ENCODE data around the gene EWSR1. TPM values are rescaled to one million over a fixed set of nuclear protein-coding genes. Genes with fewer than 3 reads are reported as not detected.

EWSR1 gene
- total and polyA plus RNA-seq, 2 donors (not counting 3 experiments of a cell fraction or from before 2014, with no cell fraction given) = 305 to 588 TPM

DNA sequence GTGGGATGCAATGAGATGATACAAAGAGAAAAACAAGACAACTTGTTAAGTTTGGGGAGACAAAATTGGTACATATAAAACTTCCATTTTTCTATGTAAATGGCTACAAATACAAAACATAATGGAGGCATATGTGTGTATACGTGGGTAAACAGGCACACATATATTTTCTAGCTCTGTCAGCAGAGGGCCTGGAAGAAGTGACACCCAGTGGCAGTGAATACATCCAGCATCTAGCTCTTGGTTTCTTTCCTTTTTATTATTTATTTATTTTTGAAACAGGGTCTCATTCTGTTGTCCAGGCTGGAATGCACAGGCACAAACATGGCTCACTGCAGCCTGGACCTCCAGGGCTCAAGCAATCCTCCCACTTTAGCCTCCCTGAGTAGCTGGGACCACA lies 52.5 kb downstream of the EWSR1 start:
- Histone ChIP-seq H3K9me3 (replicated peaks; ENCODE audit: control insufficient read depth, insufficient read depth, low read length) (no peaks in the 10 kb centered on the region), H4K20me1 (replicated peaks; ENCODE audit: control insufficient read depth, extremely low read depth, insufficient read depth, low read length) (no peaks in the 10 kb centered on the region), H3K4me1 (ENCODE audit: control insufficient read depth, extremely low read depth, insufficient read depth, low read length) (no peaks in the 10 kb centered on the region), H2AFZ (ENCODE audit: low read depth, low read length) (no peak overlapping the region), H3K36me3 (ENCODE audit: control insufficient read depth in 2 of 2, extremely low read depth in 1 of 2, insufficient read depth in 2 of 2, low read length in 2 of 2) (no peaks in the 10 kb centered on the region), H3K79me2 (ENCODE audit: control insufficient read depth, insufficient read depth, low read length) (no peaks in the 10 kb centered on the region), H3K4me2 (ENCODE audit: insufficient read depth, low read length) (no peak overlapping the region), H3K9me1 (replicated peaks; ENCODE audit: control insufficient read depth, extremely low read depth, insufficient read depth, low read length) (no peaks in the 10 kb centered on the region), H3K4me3 (replicated peaks in 1 of 3; ENCODE audit: insufficient read depth in 1 of 3, low read depth in 1 of 3, low read length in 3 of 3) (no peak overlapping the region), H3K9ac (replicated peaks; ENCODE audit: extremely low read depth, insufficient read depth, low read length) (no peak overlapping the region), H3K27me3 (ENCODE audit: control insufficient read depth in 2 of 2, insufficient read depth in 2 of 2, low read length in 2 of 2) (peaks cover 7 to 13% of the 10 kb centered on the region in 2 experiments), H3K27ac (ENCODE audit: insufficient read depth, low read depth, low read length) (no peak overlapping the region)
- CTCF ChIA-PET = interaction anchor here (0.8 to 1.7 kb wide), 8 partner anchors 9 to 204 kb away, joined by 3 to 16 read pairs (median 4); partner anchors contain the start of gene GAS2L1
- TF ChIP-seq, protein P1, sequence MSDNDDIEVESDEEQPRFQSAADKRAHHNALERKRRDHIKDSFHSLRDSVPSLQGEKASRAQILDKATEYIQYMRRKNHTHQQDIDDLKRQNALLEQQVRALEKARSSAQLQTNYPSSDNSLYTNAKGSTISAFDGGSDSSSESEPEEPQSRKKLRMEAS (IDR thresholded peaks at IDR 0.05; ENCODE audit: insufficient read depth, insufficient read length) = no peak
- no peak for TF ChIP-seq MYC (IDR thresholded peaks at IDR 0.05; ENCODE audit: low read depth, low read length)
- no peak for TF ChIP-seq POLR2AphosphoS5 (IDR thresholded peaks at IDR 0.05; ENCODE audit: insufficient read depth, low read depth, low read length)
- no peak for TF ChIP-seq POLR2A (IDR thresholded peaks at IDR 0.05; ENCODE audit: low read depth, low read length)
- TF ChIP-seq GATA2 (IDR thresholded peaks at IDR 0.05; ENCODE audit: insufficient read depth, insufficient read length, low read depth, low read length) = no peak
- TF ChIP-seq, protein P2, sequence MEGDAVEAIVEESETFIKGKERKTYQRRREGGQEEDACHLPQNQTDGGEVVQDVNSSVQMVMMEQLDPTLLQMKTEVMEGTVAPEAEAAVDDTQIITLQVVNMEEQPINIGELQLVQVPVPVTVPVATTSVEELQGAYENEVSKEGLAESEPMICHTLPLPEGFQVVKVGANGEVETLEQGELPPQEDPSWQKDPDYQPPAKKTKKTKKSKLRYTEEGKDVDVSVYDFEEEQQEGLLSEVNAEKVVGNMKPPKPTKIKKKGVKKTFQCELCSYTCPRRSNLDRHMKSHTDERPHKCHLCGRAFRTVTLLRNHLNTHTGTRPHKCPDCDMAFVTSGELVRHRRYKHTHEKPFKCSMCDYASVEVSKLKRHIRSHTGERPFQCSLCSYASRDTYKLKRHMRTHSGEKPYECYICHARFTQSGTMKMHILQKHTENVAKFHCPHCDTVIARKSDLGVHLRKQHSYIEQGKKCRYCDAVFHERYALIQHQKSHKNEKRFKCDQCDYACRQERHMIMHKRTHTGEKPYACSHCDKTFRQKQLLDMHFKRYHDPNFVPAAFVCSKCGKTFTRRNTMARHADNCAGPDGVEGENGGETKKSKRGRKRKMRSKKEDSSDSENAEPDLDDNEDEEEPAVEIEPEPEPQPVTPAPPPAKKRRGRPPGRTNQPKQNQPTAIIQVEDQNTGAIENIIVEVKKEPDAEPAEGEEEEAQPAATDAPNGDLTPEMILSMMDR (IDR thresholded peaks at IDR 0.05; ENCODE audit: extremely low read depth in 1 of 2, insufficient read depth in 1 of 2, low read depth in 1 of 2, low read length in 2 of 2) = peak in 1 of 2 donors; percentile 7
- no peak for TF ChIP-seq JUN (IDR thresholded peaks at IDR 0.05; ENCODE audit: borderline replicate concordance, insufficient read depth, insufficient read length, low read depth)
- DNase-seq (ENCODE audit: low read depth, low spot score) (no peak), FAIRE-seq (no peak)
- BruUV-seq (replicated peaks) = no TSS peak
- POLR2A ChIA-PET = no interaction called here
- intact Hi-C loops (cut with micrococcal nuclease) (no loop called here), dilution Hi-C loops (cut with MboI; ENCODE audit: extremely low pct_ligation_motif_present, low sequenced_read_pairs) (no loop called here)

All from endothelial cell of umbilical vein (primary cell).